ENCODE data around the gene SPINK5. TPM values are rescaled to one million over a fixed set of nuclear protein-coding genes. Genes with fewer than 3 reads are reported as not detected.
"Not testable (repeated sequence)": the region's sequence is repeated elsewhere in the genome, so short reads cannot be mapped to it uniquely, and the experiment has no call there.

SPINK5 gene, protein sequence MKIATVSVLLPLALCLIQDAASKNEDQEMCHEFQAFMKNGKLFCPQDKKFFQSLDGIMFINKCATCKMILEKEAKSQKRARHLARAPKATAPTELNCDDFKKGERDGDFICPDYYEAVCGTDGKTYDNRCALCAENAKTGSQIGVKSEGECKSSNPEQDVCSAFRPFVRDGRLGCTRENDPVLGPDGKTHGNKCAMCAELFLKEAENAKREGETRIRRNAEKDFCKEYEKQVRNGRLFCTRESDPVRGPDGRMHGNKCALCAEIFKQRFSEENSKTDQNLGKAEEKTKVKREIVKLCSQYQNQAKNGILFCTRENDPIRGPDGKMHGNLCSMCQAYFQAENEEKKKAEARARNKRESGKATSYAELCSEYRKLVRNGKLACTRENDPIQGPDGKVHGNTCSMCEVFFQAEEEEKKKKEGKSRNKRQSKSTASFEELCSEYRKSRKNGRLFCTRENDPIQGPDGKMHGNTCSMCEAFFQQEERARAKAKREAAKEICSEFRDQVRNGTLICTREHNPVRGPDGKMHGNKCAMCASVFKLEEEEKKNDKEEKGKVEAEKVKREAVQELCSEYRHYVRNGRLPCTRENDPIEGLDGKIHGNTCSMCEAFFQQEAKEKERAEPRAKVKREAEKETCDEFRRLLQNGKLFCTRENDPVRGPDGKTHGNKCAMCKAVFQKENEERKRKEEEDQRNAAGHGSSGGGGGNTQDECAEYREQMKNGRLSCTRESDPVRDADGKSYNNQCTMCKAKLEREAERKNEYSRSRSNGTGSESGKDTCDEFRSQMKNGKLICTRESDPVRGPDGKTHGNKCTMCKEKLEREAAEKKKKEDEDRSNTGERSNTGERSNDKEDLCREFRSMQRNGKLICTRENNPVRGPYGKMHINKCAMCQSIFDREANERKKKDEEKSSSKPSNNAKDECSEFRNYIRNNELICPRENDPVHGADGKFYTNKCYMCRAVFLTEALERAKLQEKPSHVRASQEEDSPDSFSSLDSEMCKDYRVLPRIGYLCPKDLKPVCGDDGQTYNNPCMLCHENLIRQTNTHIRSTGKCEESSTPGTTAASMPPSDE
- not detected for total RNA-seq

DNA sequence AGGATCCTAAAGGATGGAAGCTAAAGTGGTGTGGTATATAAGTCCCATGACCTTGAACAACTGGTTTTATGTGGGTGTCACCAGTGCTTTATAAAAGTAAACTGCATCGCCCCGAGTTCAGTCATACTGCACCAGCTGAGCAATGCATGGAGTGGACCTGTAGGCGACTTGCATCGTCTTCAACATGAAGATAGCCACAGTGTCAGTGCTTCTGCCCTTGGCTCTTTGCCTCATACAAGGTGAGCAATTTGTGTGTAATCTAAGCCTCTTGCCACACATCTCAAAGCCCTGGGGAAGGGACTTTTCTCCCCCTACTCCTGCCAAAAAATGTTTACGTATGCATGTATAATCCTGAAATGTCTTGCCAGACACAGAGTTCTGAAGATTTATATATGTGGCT is at the start of gene SPINK5:
Gene SPINK5 (plus strand): TSS at position 120 of the 400 bp plus-strand sequence. CDS start 65 bp downstream, at position 185.
- Mint-ChIP-seq H3K4me3 (no peak within 1 kb of the TSS), H3K9me3 (ENCODE audit: low read depth) (no peaks in the 10 kb centered on the region), H3K4me1 (no peaks in the 10 kb centered on the region), H3K36me3 (no peaks in the 10 kb centered on the region), H3K27me3 (no peaks in the 10 kb centered on the region), H3K27ac (no peak within 1 kb of the TSS)
- CTCF ChIA-PET = no interaction called here
- no peak for ATAC-seq
- DNase-seq = no peak

DNA sequence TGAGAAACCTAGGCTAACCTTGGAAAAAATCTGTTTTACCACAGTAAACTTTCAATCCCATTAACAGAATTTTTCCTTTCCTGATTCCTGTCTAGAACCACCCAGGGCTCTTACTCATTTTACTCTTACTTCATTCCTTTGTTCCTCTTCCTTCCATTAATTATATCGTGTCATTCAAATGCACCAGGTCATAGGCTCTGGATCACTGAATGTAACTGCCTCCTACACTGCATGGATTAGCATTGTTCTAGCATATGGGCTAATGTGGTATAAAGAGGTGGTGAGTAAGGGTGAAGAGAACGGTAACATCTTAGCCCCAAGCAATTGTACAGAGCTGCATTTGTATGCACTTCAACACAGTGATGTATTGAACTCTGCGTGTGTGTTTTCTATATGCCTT is 49.5 kb upstream of the SPINK5 start:
- H3K27ac Mint-ChIP-seq = no peak overlapping the region
- CTCF ChIA-PET = no interaction called here
- no peak overlapping the region for H3K4me3 Mint-ChIP-seq
- ATAC-seq = no peak
- no peaks in the 10 kb centered on the region for H3K27me3 Mint-ChIP-seq
- no peak for DNase-seq
- H3K9me3 Mint-ChIP-seq (ENCODE audit: low read depth) = no peaks in the 10 kb centered on the region
- H3K4me1 Mint-ChIP-seq = no peaks in the 10 kb centered on the region
- no peaks in the 10 kb centered on the region for H3K36me3 Mint-ChIP-seq

DNA sequence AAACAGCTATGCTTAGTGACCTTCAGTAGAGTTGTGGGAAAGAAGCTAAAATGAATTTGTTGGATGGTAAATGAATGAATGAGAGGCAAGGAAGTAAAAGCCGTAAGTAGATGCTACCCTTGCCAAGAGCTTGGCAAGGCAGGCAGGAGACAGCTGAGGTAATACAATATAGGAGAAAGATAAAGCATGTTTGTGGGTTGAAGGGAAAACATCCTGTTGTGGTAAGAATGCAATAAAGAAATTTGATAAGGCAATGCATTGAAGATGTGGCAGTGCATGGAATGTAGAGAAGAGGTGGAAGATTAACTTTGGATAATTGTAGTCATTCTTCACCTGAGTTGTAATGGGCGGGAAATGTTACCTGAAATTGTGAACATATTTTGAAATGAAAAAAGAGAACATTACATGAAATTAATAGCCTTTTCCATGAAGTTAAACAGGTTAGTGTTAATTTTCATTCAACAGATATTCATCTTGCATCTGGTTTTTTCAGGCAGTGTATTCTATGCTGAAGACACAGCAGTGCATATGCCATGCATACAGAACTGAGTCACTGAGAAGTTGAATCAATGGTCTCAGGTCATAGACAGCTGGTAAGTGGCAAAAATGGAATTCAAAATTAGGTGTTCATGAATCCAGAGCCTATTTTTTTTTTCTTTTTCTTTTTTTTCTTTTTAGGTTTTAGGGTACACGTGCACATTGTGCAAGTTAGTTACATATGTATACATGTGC is 43.4 kb upstream of the SPINK5 start:
- no peaks in the 10 kb centered on the region for H3K4me1 Mint-ChIP-seq
- DNase-seq = no peak
- H3K4me3 Mint-ChIP-seq = no peak overlapping the region
- H3K36me3 Mint-ChIP-seq = no peaks in the 10 kb centered on the region
- H3K9me3 Mint-ChIP-seq (ENCODE audit: low read depth) = peaks cover 4% of the 10 kb centered on the region
- no peak overlapping the region for H3K27ac Mint-ChIP-seq
- H3K27me3 Mint-ChIP-seq = no peaks in the 10 kb centered on the region
- ATAC-seq = no peak
- CTCF ChIA-PET = no interaction called here

DNA sequence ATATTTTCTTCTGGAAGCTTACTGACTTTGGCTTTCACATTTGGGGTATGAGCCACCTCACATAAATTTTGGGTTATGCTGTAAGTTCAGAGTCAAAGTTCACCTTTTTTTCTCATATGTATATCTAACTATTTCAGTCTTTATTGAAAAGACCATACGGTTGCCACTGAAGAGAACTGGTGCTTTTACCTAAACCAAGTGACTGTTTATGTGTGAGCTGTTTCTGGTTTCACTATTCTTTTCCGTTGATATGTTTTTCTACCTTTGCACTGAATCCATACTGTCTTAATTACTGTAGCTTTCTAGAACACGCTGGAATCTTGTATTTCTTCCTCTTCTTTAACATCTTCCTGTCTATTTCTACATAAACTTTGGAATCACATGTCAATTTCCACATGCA is 36.3 kb upstream of the SPINK5 start:
- H3K27me3 Mint-ChIP-seq = no peaks in the 10 kb centered on the region
- DNase-seq = no peak

DNA sequence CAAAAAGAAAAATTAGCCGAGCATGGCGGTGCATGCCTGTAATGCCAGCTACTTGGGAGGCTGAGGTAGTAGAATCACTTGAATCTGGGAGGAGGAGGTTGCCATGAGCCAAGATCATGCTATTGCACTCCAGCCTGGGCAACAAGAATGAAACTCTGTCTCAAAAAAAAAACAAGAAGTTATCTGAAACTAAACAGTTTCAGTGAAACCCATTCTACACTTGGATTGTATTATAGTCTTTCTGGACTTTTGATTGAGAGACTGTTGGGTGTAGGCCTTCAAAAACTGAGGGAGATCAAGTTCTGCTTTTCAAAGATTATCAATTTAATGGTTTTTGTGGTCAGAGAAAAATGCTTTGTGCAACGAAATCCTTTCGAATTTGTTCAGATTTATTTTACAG is 34.6 kb upstream of the SPINK5 start:
- ATAC-seq (no peak), DNase-seq (no peak)
- Mint-ChIP-seq H3K4me3 (no peak overlapping the region), H3K4me1 (no peaks in the 10 kb centered on the region), H3K27ac (no peak overlapping the region), H3K9me3 (ENCODE audit: low read depth) (peaks cover 5% of the 10 kb centered on the region), H3K36me3 (no peaks in the 10 kb centered on the region), H3K27me3 (no peaks in the 10 kb centered on the region)
- CTCF ChIA-PET = no interaction called here

More for the DNA sequence above, 36.3 kb upstream of the SPINK5 start:
- H3K9me3 Mint-ChIP-seq (ENCODE audit: low read depth) = peaks cover 5% of the 10 kb centered on the region
- no peaks in the 10 kb centered on the region for H3K4me1 Mint-ChIP-seq
- ATAC-seq = no peak
- CTCF ChIA-PET = no interaction called here
- no peaks in the 10 kb centered on the region for H3K36me3 Mint-ChIP-seq
- no peak overlapping the region for H3K27ac Mint-ChIP-seq
- H3K4me3 Mint-ChIP-seq = no peak overlapping the region

DNA sequence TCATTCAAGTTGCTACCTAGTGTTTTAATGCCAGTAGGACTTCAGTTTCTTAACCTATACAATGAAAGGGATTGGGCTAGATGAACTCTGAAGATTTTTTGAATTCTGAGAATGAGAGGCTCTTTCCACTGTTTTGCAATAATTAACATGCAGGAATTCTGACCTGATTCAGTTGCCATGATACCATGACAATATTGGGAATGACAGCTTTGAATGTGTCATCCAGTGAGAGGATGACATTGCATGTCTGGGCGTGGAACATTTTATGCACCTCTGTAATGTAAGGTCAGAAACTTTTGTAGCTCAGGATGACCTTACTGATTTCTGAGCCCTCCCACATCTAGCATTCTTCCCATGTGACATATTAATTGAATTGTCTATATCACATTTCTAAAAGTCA is 30.6 kb upstream of the SPINK5 start:
- Mint-ChIP-seq H3K4me3 (no peak overlapping the region), H3K27me3 (no peaks in the 10 kb centered on the region), H3K4me1 (no peaks in the 10 kb centered on the region), H3K27ac (no peak overlapping the region), H3K36me3 (no peaks in the 10 kb centered on the region), H3K9me3 (ENCODE audit: low read depth) (peaks cover 5% of the 10 kb centered on the region)
- ATAC-seq = no peak
- CTCF ChIA-PET = no interaction called here
- no peak for DNase-seq

DNA sequence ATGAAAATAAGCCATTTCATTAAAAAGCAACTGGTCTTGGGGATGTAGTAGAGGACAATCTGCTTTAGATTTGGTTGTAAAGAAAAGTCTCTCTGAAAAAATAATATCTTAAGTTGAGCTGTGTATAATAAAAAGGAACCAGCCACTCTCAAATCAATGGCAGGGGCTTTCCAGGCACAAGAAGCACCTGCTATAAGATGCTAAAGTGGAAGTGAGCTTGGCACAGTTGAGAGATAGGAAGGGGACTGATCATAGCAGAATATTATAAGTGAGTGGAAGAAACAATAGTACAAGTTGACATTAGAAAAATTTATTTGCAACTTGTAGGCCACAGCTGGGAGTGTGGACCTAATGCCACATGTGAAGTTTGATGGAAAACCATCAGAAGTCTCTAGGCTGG is 28.1 kb upstream of the SPINK5 start:
- Mint-ChIP-seq H3K36me3 (no peaks in the 10 kb centered on the region), H3K4me1 (no peaks in the 10 kb centered on the region), H3K27me3 (no peaks in the 10 kb centered on the region), H3K9me3 (ENCODE audit: low read depth) (no peaks in the 10 kb centered on the region), H3K27ac (no peak overlapping the region), H3K4me3 (no peak overlapping the region)
- no peak for DNase-seq
- ATAC-seq = no peak
- CTCF ChIA-PET = no interaction called here

DNA sequence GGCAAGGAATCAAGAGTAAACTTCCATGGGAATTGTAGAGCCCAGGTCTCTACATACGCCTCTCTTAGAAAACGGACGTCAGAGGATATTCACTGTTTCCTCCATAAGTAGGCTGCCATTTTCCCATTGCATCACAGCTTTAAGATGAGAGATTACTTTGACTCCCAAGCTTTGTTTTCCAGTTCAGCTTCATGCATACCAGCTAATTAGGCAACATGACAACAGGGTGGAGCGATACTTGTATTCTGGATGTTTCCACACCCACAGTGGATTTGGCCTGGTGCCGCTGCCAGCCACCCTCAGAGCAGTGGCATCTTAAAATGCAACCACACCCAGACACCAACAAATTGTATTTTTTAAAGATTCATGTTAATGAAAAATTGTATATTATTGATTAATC is 20.9 kb upstream of the SPINK5 start:
- no peak overlapping the region for H3K4me3 Mint-ChIP-seq
- no peaks in the 10 kb centered on the region for H3K36me3 Mint-ChIP-seq
- no peak for ATAC-seq
- H3K27me3 Mint-ChIP-seq = no peaks in the 10 kb centered on the region
- DNase-seq = no peak
- H3K27ac Mint-ChIP-seq = no peak overlapping the region
- CTCF ChIA-PET = no interaction called here
- no peaks in the 10 kb centered on the region for H3K4me1 Mint-ChIP-seq
- no peaks in the 10 kb centered on the region for H3K9me3 Mint-ChIP-seq (ENCODE audit: low read depth)

DNA sequence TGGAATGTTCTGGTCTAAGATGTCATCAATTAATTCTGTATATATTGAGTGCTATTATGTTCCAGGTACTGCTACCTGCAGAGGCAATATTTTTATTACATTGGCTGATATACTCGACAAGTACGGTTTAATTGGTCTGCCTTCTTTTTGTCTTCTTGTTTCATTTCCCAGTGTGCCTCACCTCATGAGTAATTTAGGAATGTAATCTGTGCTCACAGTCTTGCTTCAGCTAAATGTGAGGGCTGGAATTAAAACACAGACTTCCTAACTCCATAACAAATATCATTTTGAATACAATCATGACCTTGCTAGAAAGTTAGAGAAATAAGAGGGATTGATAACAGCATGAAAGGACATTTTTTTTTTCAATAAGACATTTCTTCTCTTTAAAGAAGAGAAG is 20.1 kb upstream of the SPINK5 start:
- no peak for DNase-seq
- ATAC-seq = no peak

DNA sequence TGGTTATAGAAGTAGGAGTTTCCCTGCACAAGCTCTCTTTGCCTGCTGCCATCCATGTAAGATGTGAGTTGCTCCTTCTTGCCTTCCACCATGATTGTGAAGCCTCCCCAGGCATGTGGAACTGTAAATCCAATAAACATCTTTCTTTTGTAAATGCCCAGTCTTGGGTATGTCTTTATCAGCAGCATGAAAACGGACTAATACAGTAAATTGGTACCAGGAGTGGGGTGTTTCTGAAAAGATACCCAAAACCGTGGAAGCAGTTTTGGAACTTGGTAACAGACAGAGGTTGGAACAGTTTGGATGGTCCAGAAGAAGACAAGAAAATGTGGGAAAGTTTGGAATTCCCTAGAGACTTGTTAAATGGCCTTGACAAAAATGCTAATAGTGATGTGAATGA is 8.6 kb upstream of the SPINK5 start:
- ATAC-seq, H3K4me3 Mint-ChIP-seq, CTCF ChIA-PET, H3K36me3 Mint-ChIP-seq, DNase-seq, H3K27ac Mint-ChIP-seq, H3K4me1 Mint-ChIP-seq, H3K27me3 Mint-ChIP-seq: not testable (repeated sequence)
- peaks cover 15% of the 10 kb centered on the region for H3K9me3 Mint-ChIP-seq (ENCODE audit: low read depth)

More for the DNA sequence above, 20.1 kb upstream of the SPINK5 start:
- Mint-ChIP-seq H3K36me3 (no peaks in the 10 kb centered on the region), H3K4me3 (no peak overlapping the region), H3K4me1 (no peaks in the 10 kb centered on the region), H3K9me3 (ENCODE audit: low read depth) (no peaks in the 10 kb centered on the region), H3K27me3 (no peaks in the 10 kb centered on the region), H3K27ac (no peak overlapping the region)
- CTCF ChIA-PET = no interaction called here

DNA sequence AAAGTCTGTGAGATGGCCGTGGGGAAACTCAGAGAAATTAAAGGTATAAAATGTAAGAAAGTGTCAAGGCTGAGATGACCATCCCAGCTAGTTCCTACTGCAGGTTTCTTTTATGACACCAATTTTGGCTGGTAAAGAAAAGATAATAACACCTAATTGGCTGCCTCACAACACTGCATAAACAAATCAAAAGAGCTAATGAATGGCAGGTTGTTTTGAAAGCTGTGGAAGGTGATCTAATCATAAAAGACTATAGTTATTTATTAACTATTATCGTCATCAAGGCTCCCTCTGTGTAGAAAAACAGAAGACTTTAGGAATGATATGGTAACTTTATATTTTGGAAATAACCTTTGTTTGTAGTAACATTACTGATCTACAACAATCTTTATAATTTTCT is 3.5 kb upstream of the SPINK5 start:
- Mint-ChIP-seq H3K27me3 (no peaks in the 10 kb centered on the region), H3K4me3 (no peak overlapping the region), H3K9me3 (ENCODE audit: low read depth) (peaks cover 2% of the 10 kb centered on the region), H3K36me3 (no peaks in the 10 kb centered on the region), H3K27ac (no peak overlapping the region), H3K4me1 (no peaks in the 10 kb centered on the region)
- DNase-seq (no peak), ATAC-seq (no peak)
- CTCF ChIA-PET = no interaction called here

DNA sequence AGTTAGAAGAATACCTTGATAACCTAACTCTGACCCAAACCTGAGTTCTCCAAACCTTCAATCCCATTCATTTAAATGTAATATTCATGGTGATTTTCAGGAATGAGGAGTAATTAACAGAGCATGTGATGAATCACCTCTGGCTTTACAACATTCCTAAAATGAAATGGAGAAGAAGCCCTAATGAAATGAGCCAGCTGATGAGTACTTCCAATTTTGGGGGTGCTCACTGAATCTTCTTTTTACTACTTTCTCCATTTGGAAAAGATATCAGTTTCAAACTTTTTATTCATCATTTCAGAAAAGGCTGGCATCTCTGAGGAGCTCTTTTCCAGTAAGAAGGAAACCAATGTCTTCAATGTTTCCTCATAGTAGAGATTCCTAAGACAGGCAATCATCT is 2.9 kb upstream of the SPINK5 start:
- no peaks in the 10 kb centered on the region for H3K4me1 Mint-ChIP-seq
- no peak overlapping the region for H3K4me3 Mint-ChIP-seq
- no peaks in the 10 kb centered on the region for H3K36me3 Mint-ChIP-seq
- no peak overlapping the region for H3K27ac Mint-ChIP-seq
- no peak for DNase-seq
- H3K9me3 Mint-ChIP-seq (ENCODE audit: low read depth) = no peaks in the 10 kb centered on the region
- CTCF ChIA-PET = no interaction called here
- H3K27me3 Mint-ChIP-seq = no peaks in the 10 kb centered on the region
- no peak for ATAC-seq

DNA sequence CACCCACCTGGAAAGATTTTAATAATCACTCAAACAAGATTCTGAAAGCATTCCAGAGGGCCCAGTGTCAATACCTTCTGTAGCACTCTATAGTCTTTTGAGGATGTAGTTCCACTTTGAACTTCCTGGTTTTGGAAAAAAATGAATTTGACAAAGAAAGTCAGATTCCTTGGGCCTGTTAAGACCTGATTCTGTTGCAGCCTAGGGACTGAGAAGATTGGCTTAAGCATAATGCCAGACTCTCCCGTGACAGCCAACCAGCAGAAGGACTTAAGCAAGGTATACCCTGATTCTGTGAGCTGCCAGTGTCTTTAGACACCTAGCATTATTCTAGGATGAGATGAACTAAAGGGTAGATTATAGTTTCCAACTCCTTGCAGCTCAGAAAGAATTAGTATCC is 6.8 kb downstream of the SPINK5 start:
- H3K9me3 Mint-ChIP-seq (ENCODE audit: low read depth) = no peaks in the 10 kb centered on the region
- H3K4me1 Mint-ChIP-seq = no peaks in the 10 kb centered on the region
- no peaks in the 10 kb centered on the region for H3K36me3 Mint-ChIP-seq
- DNase-seq (no peak), ATAC-seq (no peak)
- H3K27me3 Mint-ChIP-seq = no peaks in the 10 kb centered on the region
- no peak overlapping the region for H3K27ac Mint-ChIP-seq
- CTCF ChIA-PET = no interaction called here
- H3K4me3 Mint-ChIP-seq = no peak overlapping the region

All from activated CD8-positive, alpha-beta memory T cell treated with anti-CD3 and anti-CD28 coated beads, Interleukin-2, amount 10 ng/mL, durations not matched to agents 7 days and 5 days (primary cell).